Muscle layer of colon (tissue), 2 donors: ENCODE data around the gene CCDC80.

ENCODE experiments used
- H3K27ac ChIP-seq: one replicate; pipeline ENCODE4 v1.7.0; 2013; ENCODE audit warnings: low read depth, mild to moderate bottlenecking, low read length, moderate library complexity
- H3K27me3 ChIP-seq, 2 donors: one replicate each; pipeline ENCODE4 v1.7.0; 2013; ENCODE audit warnings: low read length in 2 of 2, mild to moderate bottlenecking in 2 of 2; ENCODE audit not compliant: insufficient read depth in 2 of 2, control insufficient read depth in 1 of 2
- H3K36me3 ChIP-seq: one replicate; pipeline ENCODE4 v1.7.0; 2013; ENCODE audit warnings: mild to moderate bottlenecking, low read length; ENCODE audit not compliant: insufficient read depth
- H3K4me1 ChIP-seq: one replicate; pipeline ENCODE4 v1.7.0; 2013; ENCODE audit warnings: mild to moderate bottlenecking, low read length; ENCODE audit not compliant: insufficient read depth
- H3K4me3 ChIP-seq, 2 donors: one replicate each; pipeline ENCODE4 v1.7.0; 2013; ENCODE audit warnings: low read length in 2 of 2, low read depth in 1 of 2, mild to moderate bottlenecking in 1 of 2, moderate library complexity in 1 of 2
- H3K9ac ChIP-seq: one replicate; pipeline ENCODE4 v1.7.0; 2013; ENCODE audit warnings: low read length
- H3K9me3 ChIP-seq: one replicate; pipeline ENCODE4 v1.7.0; 2013; ENCODE audit warnings: mild to moderate bottlenecking, low read length
- donor health status: abdominal sarcoma.
- donor health status: Adenocarcinoma of cecum.

Gene CCDC80

DNA sequence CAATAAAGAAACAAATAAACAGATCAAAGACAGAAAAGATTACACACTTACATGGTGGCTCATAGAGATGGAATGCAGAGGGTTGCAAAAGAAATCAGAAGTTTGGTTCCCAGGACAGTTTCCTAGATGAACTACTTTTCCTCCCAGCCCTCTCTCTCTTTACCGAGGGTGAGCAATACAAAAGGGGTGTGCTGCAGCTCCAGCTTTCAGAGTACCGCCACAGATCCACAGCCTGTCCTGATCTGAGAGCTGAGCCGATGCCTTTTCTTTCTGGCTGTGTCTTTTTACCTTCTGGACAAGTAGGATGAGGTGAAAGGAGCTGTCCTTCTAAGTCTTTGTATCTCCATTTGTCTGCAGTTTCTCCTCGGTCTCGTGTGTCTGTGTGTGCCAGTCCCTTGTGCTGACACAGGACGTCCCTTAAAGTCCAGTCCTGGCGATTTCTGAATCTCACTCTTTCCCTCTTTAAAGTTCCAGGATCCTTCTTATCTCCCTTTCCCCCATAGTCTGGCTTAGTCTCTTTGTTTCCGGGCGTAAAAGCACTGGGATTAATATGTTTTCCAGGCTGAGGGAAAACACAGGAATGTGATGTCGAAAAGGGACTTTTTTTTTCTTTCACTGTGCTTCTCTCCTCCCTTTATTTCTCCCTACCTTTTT, 540 bp downstream of the CCDC80 start:
- Histone ChIP-seq H3K27ac (peak overlapping the region; percentile 93), H3K9me3 (no peaks in the 10 kb centered on the region), H3K4me3 (peak overlapping the region; percentile 38 to 47), H3K4me1 (peaks cover 70% of the 10 kb centered on the region), H3K36me3 (no peaks in the 10 kb centered on the region), H3K9ac (peak overlapping the region; percentile 37), H3K27me3 (no peaks in the 10 kb centered on the region)

DNA sequence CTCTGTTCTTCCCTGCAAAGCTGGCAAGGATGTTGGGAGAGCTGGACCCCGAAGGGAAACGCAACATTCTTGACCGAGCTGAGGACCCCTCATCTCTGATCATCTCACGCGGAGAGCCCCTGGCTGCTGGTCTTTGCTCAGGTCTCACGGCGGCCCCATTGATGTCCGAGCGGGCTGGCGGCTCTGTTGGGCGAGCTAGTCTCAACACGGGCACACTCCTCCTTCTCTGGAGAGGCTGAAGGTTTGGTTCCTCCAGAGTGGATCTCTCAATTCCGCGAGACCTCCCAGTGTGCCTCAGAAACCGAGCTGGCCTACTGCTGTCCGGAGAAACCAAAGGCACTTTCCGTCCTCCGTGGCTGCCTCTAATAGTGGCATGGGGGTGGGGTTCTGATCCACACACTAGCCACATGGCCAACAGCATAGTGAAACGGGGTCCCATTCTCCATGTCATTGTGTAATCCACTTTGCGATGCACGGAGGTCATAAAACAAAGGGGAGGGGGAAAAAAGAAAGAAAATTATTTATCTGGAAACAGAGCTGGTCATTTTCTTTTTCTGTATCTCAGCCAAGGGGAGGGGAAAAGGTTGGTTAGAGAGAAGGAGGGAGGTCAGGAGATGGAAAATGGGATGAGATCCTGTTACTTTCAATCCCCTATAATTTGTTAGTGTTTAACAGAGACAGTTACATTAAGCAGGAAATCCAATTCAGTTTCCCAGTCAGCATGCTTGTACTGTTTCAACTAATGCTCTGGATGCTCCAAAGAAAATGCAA, 1.3 kb downstream of the CCDC80 start:
- Histone ChIP-seq H3K9me3 (no peaks in the 10 kb centered on the region), H3K4me1 (peaks cover 78% of the 10 kb centered on the region), H3K9ac (peak overlapping the region; percentile 25), H3K36me3 (no peaks in the 10 kb centered on the region), H3K4me3 (peak overlapping the region; percentile 38 to 47), H3K27ac (peak overlapping the region; percentile 93), H3K27me3 (no peaks in the 10 kb centered on the region)

DNA sequence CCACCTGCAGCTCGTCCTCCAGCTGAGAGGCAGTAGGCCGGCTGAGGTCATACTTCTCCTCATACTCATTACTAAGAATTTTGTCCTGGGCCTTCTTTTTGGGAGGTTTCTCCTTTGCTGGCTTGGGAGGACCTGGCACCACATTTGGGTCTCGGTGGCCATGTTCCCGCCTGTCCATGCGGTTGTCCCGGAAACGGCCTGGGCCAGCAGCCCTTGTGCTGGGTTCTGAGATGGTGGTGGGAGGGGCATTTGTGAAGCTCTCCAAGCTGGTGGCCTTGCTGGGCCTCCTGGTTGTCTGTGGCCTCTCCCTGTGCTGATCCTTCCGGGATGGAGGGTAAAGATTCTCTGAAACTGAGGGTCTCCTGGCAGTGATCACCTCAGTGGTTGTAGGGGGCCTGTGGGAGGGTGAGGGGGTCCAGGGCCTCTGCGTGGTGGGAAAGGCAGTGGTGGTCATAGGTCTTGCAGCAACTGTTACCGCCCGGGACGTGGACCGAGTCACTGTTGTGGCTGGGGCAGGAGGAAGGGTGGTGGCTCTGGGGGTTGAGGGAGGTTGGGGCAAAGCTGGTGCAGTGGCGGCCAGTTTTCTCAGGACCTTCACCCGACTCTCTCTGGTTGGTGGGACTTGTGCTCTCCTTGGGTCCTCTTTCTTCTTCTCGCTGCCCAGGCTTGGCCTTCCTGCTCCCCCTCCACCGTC, 2.5 kb downstream of the CCDC80 start:
- peak overlapping the region; percentile 12 to 47 for H3K4me3 ChIP-seq
- peak overlapping the region; percentile 25 for H3K9ac ChIP-seq
- H3K36me3 ChIP-seq, result no peaks in the 10 kb centered on the region
- H3K4me1 ChIP-seq, result peaks cover 86% of the 10 kb centered on the region
- no peaks in the 10 kb centered on the region for H3K9me3 ChIP-seq
- H3K27ac ChIP-seq, result peak overlapping the region; percentile 93
- H3K27me3 ChIP-seq, result no peaks in the 10 kb centered on the region

DNA sequence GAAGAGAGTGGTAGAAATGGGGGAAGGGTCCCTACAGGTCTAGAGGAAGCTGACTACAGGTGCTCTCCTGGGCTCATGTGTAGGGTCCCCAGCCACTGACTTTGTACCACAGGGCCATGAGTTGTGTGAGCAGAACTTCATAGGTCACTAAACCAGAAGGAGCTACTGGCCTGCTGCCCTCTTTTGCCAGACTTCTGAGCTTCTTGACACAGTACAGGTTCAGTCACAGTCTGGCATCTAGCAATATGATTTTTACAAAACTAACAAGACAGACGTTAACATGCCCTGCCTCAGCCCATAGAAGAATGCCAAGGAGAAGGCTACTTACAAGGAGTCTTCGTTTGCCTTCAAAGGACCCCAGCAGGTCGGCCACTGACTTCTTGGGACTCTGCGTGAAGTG, 3.2 kb downstream of the CCDC80 start:
- Histone ChIP-seq H3K4me3 (peak overlapping the region; percentile 34 to 47), H3K9me3 (no peaks in the 10 kb centered on the region), H3K36me3 (no peaks in the 10 kb centered on the region), H3K9ac (peak overlapping the region; percentile 25), H3K4me1 (peaks cover 85% of the 10 kb centered on the region), H3K27ac (peak overlapping the region; percentile 93), H3K27me3 (no peaks in the 10 kb centered on the region)

DNA sequence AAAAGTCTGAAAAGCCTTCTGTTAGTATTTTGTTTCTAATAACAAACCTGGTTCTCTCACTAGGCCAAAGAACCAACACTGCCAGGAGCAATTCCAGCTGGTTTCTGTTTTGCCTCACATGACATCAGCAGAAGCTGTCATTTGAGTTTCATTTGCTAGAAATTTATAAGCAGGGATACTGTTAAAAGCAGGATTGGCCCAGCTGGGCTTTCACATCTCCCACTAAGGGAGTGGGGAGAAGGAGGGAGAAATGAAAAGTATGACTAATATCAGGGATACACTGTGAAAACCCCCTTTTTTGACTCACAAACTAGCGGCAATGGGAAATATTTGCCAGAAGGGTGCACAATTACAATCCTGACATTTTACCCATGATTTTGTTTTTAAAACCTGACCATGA, 5.3 kb downstream of the CCDC80 start:
- Histone ChIP-seq H3K9ac (no peak overlapping the region), H3K27ac (peak overlapping the region; percentile 93), H3K36me3 (no peaks in the 10 kb centered on the region), H3K4me1 (peaks cover 89% of the 10 kb centered on the region), H3K9me3 (no peaks in the 10 kb centered on the region), H3K4me3 (peak overlapping the region; percentile 1 to 47), H3K27me3 (no peaks in the 10 kb centered on the region)

DNA sequence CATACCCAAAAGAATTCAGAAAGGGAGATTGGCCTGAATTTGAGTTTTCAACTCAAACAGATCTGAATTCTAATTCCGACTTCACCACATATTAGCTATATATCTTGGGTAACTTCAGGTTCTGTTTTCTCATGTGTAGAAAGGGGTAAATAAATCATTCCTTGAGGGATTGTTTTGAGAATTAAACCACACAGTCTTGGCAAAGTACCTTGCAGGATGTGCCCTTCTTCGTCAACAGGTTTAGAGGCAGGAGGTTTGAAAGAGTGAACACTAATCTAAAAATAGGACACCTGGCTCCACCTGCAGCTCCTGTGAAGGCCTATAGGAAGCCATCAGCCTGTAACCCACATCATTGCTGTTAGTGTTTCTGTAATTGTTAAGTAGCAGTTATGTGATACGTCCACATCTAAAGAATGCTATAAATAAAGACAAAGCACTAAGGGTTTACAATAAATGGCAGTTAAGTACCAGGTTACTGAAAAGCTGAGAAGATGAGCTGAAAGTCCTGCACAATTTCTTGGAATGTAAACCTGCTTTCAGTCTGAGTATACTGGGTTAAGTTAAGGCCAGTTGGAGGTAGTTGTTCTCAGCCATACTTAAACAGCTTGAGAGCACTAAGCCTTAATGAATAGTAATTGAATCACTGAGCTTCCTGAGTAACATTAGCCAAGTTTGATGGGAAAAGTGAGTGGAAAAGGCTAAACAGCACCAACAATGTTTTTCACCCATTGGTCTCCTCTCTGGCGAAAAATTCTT, 6.0 kb downstream of the CCDC80 start:
- Histone ChIP-seq H3K9me3 (no peaks in the 10 kb centered on the region), H3K27me3 (no peaks in the 10 kb centered on the region), H3K27ac (peak overlapping the region; percentile 93), H3K9ac (peak overlapping the region; percentile 13), H3K4me3 (peak overlapping the region in 1 of 2 donors; percentile 39), H3K4me1 (peaks cover 96% of the 10 kb centered on the region), H3K36me3 (no peaks in the 10 kb centered on the region)

DNA sequence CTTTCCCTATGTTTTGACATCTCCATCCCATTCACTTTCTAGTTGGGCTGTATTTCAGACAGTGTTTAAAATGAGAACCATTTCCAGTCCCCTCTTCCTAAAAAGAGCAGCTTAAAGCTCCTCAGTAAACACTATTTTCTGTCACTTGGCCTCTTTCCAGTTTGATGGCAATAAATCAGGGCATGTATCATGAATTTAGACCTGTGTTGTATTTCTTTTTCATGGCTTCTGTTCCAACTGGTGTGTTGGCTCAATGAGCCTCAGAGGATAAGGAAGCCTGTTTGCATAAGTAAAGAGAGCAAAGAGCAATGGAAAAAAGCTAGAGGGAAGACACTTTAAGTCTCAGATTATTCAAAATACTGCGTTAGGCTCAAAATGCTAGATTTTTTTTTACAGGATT, 7.2 kb downstream of the CCDC80 start:
- Histone ChIP-seq H3K4me1 (peaks cover 95% of the 10 kb centered on the region), H3K4me3 (peak overlapping the region in 1 of 2 donors; percentile 26), H3K9me3 (no peaks in the 10 kb centered on the region)

DNA sequence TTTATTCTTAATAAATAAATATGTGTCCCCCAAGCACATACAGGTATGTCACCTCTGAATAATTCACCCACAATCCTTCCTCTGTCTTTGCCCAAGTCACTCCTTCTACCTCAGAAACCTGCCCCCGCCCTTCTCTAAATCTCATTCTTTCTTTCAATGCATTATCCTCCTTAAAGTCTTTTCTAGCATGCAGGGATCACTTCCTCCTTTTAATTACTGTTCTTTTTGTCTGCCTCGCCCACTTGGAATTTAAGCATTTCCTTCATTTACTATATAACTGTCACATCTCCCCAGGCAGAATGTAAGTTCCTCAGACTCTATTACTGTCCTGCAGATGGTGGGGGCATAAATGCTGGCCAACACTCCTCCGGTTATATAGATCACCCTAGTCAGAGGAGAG, 7.8 kb downstream of the CCDC80 start:
- peak overlapping the region in 1 of 2 donors; percentile 26 for H3K4me3 ChIP-seq
- H3K27ac ChIP-seq, result peak overlapping the region; percentile 50
- no peak overlapping the region for H3K9ac ChIP-seq

More for the DNA sequence above, 7.2 kb downstream of the CCDC80 start:
- H3K36me3 ChIP-seq, result no peaks in the 10 kb centered on the region
- H3K9ac ChIP-seq, result no peak overlapping the region
- peak overlapping the region; percentile 50 for H3K27ac ChIP-seq
- no peaks in the 10 kb centered on the region for H3K27me3 ChIP-seq

DNA sequence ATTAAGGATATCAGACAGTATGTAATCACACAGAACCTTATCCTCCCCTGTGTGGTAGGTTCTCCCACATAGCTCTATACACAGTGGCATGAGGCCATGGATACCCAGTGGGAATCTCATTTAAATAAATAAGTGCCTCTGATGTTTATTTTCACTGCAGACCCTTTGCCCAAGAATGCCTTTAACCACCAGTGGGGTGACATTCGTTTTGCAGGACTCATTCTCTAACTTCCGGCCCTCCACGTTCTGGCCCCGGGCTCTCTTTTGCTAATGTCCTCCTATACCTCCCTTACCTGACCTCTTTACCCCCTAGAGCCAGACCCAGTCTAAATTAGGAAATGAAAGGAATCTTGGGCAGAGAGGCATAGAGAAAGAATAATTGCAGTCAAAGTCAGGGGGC, 8.3 kb downstream of the CCDC80 start:
- Histone ChIP-seq H3K9ac (no peak overlapping the region), H3K36me3 (no peaks in the 10 kb centered on the region), H3K4me3 (peak overlapping the region in 1 of 2 donors; percentile 7), H3K27me3 (no peaks in the 10 kb centered on the region), H3K27ac (peak overlapping the region; percentile 50), H3K4me1 (peaks cover 89% of the 10 kb centered on the region), H3K9me3 (no peaks in the 10 kb centered on the region)

More for the DNA sequence above, 7.8 kb downstream of the CCDC80 start:
- Histone ChIP-seq H3K9me3 (no peaks in the 10 kb centered on the region), H3K36me3 (no peaks in the 10 kb centered on the region), H3K27me3 (no peaks in the 10 kb centered on the region), H3K4me1 (peaks cover 94% of the 10 kb centered on the region)

DNA sequence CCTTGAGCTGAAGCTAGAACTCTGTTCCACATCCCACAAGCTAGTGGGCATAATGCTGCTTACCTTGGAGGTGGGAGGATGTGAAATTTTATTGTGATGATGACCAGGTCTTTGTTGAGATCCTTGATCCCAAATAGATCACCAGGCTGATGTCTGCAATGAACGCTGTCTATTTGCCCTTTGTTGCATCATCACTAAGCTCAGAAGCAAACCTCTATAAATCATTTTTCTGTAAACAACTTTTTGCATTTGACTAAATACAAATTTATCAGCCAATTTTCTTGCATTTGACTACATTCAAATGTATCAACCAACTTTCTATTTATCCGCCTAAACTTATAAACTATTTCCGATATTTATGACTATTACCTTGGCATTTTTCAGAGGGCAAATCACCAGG, 9.7 kb downstream of the CCDC80 start:
- Histone ChIP-seq H3K27ac (no peak overlapping the region), H3K4me1 (peaks cover 82% of the 10 kb centered on the region), H3K36me3 (no peaks in the 10 kb centered on the region), H3K9me3 (no peaks in the 10 kb centered on the region), H3K27me3 (no peaks in the 10 kb centered on the region), H3K9ac (no peak overlapping the region), H3K4me3 (no peak overlapping the region)

DNA sequence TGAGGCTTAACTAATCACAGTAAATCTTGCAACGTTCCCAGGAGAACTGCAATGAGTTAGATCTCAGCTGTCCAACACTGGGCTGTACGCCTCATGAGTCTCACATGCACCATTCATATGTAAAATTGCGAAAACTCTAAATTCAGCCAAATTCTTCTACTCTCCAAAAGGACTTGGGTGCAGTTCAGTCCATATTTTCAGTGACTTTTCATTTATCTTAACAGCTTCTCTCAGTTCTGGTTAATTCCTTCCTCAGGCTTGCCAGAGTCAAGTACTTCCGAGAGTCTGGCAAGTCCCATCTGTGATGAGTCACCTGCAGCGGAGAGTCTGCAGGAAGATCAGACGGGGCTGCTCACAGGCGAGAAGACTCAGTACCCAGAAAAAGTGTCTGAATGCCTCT, 11.5 kb downstream of the CCDC80 start:
- no peak overlapping the region for H3K9ac ChIP-seq
- no peaks in the 10 kb centered on the region for H3K9me3 ChIP-seq
- peak overlapping the region; percentile 68 for H3K27ac ChIP-seq
- no peaks in the 10 kb centered on the region for H3K27me3 ChIP-seq
- no peak overlapping the region for H3K4me3 ChIP-seq
- peaks cover 63% of the 10 kb centered on the region for H3K4me1 ChIP-seq
- no peaks in the 10 kb centered on the region for H3K36me3 ChIP-seq
